NCI-H226 (cell line): Measurements from ENCODE around the gene NLRC3.

Source experiments
- DNase-seq: peaks from one replicate; pipeline ENCODE4 v3.0.0-alpha.2; 2015

The NLRC3 gene

DNA sequence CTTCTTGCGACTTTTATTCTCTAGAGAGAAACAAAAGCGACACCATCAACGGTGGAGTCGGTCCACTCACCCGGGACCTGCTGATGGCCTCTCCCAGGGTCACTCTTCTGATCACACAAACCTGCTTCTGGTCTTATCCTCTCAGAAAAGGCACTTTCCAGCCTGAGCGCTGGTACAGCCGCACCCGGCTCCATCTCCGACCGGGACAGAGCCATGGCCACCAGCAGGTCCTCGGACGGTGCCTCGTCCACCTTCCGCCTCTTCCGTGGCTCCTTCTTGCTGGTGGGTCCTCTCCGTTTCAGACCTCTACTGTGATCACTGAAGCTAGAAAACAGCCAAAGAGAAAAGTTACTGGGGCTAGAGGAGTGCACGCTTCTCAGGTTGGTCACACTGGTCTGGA, 20.5 kb upstream of the NLRC3 start:
- no peak for DNase-seq

GRCh38 chr16:3597226-3597625, 20.0 kb upstream of the NLRC3 start:
- no peak for DNase-seq

DNA sequence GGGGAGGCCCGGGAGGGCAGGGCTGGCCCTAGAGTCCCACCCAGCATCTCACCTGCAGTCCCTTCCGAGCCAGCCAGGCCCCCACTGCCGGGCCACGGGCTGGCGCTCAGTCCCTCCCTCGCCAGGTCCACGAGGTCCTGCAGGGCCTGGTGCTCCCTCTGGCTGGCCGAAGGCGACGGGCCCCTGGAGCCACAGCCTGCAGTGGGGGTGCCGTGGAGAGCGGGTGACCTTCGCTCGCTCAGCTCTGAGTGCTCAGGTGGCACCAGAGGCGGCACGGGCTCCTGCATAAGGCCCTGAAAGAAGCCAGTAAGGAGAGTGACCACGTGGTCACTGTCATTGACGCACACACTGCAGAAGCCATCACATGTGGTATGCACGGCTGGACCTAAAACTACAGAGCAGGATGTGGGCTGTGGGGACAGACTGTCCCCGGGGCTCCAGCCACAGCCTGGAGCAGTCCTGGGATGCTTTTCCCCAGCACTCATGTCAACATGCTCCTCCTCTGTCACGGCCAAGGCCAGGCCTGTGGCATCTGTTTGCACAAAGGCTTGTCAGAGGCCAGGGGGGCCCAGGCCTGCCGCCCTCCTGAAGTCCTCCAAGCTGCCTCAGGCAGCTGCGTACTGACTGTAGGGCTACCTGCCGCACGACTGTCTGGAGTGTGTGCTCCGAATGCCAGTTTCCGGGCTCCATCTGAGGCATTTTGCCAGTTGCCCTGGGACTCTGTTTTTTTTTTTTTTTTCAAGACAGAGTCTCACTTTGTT, 19.1 kb upstream of the NLRC3 start:
- DNase-seq = no peak

DNA sequence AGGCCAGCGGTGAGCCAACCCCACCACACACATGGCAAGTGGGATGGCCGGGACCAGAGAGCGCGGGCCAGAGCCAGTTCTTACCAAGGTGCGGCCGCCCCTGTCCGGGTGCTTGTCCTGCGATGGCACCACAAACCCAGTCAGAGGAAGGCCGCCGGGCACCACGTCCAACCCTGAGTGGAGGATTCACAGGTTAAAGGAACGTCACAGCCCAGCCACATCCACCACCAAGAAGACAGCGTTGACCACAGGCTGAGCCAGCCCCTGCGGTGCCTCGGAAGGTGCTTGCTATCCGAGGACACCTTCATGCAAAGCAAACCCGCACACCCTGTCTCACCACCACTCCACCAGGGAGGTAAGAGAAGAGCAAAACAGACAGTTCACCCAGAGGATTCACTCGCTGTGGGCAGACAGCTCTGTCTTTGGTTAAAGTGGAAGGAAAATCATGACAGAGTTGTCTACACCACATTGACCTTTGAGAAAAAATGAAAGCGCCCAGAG, 18.4 kb upstream of the NLRC3 start:
- no peak for DNase-seq

DNA sequence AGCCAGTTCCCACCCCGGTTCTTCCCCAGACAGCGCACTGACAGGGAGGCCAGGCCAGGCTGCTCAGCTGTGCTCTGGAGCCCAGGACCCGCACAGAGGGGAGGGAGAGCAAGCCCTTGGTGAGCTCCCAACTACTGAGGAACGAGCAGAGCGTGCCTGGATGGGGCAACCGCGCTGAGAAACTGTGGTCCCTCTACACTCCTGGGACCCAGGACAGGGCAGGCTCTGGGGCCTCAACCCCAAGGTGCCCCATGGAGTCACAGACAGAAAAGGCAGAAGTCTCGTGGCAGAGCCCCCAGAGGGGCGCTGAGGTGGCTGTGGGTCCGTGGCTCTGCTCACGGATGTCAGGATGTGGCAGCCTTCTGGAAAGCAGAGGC, 17.9 kb upstream of the NLRC3 start:
- no peak for DNase-seq

DNA sequence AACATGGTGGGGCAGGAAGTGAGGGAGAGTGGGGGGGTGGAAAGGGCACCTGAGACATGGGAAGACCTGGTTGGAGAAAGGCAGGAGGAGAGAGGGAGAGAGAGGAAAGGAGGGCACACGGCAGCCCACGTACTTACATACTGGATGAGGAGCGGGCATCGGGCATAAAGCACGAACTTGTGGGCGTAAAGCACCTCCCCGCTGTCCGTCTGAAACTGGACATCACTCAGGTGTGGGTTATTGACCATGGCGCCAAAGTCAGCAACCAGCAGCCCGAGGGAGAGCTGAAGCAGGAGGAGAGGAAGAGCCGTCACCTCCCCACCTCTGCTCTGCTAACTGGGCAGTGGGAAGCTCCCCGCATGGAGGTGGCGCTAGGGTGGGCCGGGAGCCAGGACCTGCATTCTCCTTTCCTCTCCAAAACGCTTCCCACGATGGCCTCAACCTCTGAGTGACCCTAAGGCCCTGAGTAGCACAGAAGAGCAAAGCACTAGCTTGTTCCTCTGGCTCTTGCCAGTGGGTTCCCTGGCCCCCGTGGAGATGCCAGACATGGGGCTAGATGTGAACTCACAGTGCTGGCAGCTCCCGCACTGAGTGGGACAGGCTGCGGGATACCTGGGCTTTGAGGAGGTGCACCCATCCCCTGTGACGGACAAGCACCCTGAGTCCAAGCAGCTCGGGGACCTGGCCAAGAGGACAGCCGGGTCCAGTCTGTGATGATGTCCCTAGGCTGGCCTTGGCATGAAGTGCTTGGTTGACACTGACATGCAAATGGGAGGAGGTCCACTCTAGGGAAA, 17.3 kb upstream of the NLRC3 start:
- no peak for DNase-seq

DNA sequence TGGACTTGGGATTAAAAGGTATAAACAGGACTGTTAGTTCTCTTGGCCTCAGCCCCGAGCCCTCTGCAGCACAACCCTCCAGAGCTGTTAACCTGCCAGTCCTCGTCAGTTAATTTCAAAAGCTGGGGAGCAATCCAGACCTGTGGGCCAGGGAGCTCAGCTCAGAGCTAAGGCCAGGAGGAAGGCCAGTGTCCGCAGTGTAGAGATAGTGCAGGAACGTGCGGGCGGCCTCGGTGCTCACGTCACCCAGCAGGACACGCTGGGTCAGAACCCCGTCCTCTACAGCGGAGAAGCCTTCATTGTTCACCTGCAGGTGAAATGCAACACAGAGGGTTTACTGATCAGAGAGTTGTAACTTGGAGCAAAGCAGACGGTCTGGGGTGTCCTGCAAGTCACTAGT, 15.4 kb upstream of the NLRC3 start:
- DNase-seq = no peak

- no peak for DNase-seq
These were observed 14.8 kb upstream of the NLRC3 start for GRCh38 chr16:3591991-3592390.

DNA sequence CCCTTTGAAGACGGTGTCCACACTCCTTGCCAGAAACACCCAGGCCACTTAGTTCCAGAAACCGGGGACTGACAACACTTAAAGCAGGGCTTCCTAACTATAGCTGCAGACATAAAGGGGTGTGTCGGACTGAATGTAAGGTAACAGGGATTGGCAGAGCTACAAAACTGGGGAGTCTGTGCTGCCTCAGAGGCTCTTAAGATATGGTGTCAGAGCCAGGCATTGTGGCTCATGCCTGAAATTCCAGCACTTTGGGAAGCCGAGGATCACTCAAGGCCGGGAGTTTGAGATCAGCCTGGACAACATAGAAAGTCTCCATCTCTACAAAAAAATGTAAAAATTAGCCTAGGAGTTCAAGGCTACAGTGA, 14.2 kb upstream of the NLRC3 start:
- DNase-seq = no peak

GRCh38 chr16:3590736-3591435, 13.7 kb upstream of the NLRC3 start:
- no peak for DNase-seq

GRCh38 chr16:3589991-3590701, 12.9 kb upstream of the NLRC3 start:
- no peak for DNase-seq

DNA sequence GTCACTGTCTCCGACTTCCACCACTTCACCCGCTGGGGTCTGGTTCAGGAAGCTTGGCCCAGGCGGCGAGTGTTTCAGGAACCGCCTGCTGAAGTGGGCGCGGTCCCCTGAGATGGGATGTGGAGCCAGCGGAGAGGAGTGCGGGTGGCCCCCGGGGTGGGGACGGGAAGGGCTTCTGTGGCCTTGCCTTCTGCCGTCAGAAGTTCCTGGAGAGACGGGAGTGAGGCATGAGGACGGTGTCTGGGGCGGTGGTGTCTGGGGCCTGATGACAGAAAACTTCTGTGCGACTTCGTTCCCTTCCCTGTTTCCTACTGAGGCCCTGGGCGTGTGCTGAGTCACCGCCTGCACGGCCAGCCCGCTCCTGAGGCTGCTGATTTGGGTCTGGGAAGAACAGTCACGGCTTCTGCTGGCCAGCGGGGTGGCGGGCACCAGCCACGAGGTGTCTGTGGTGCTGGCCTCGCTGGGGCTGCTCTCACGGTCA, 12.3 kb upstream of the NLRC3 start:
- no peak for DNase-seq

DNA sequence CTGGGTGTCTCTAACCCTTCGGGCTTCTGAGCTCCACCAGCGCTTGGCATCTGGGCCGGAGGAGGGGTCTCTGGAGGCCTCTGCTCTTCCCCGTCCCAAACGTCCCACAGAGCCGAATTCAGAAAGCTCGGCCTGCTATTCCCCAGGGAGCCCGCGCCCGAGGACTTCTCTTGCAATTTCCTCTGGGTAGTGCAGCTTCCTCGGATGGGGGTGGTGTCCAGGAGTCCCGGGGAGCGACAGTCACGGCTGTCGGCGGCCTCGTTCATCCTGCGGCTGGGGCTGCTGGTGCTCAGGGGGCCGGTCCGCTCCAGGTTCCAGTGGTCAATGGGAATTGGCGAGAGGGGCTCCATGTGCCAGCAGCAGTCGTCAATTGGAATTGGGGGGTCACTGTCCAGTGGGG, 11.8 kb upstream of the NLRC3 start:
- no peak for DNase-seq

DNA sequence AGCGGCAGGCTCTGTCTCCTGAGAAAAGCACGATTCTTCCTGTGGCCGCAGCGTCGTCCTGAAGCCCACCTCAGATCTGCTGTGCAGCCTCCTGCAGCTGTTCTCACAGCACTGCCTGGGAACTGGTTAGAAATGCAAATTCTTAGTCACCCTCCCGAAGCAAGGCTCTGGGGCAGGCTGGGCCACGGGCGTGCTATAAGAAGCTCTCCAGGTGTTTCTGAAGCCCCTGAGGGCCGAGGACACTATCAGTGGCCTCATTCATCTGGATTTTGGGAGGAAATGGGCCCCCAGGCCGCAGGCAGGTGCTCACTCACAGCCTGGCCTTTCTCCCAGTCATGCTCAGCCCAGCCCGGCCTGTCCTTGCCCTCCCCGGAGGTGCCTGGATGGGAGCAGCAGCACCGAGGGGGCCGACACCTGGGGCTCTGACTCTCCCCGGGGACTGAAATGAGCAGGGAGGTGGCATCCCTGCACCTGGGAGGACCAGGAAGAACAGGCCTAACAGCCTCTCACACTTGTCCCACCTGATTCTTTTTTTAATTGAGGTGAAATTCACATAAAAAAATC, 10.4 kb upstream of the NLRC3 start:
- DNase-seq = no peak

DNA sequence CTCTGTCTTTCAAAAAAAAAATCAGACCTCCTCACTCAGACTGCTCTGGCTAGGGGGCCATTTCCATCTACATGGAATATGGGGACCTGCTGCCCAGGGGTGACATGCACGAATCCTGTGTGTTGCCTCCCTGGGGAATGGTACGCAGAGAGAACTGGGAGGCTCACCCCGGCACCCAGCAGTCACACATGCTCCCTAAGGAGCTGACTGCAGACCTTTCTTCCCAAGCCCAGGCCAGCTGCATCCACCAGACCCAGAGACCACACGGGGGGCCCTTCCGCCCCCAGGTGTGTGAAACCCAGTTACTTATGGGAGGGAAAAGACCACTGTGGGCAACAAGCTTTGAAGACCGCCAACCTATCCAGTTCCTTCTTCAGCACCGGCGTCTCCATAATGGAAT, 7.2 kb upstream of the NLRC3 start:
- DNase-seq = no peak

GRCh38 chr16:3583303-3584038, 6.3 kb upstream of the NLRC3 start:
- no peak for DNase-seq

- no peak for DNase-seq
These were observed 5.3 kb upstream of the NLRC3 start for GRCh38 chr16:3582276-3583165.

DNA sequence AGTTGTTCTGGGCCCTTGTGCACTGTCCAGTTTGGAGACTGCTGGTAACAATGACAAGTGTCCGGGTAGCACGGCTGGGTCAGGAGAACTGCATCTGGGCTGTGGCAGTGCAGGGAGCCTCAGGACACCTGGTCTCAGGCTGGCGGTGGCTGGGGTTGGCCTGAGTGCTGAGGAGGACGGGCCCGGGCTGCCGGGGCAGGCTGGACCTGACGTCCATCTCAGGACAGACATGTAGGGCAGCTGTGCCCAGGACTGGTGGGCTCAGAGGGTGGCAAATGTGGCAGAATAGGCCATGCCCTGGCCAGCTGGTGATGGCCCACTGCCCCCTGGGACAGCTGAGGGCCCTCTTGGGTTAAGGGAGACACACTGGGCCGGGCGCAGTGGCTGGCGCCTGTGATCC, 4.2 kb upstream of the NLRC3 start:
- DNase-seq = no peak

DNA sequence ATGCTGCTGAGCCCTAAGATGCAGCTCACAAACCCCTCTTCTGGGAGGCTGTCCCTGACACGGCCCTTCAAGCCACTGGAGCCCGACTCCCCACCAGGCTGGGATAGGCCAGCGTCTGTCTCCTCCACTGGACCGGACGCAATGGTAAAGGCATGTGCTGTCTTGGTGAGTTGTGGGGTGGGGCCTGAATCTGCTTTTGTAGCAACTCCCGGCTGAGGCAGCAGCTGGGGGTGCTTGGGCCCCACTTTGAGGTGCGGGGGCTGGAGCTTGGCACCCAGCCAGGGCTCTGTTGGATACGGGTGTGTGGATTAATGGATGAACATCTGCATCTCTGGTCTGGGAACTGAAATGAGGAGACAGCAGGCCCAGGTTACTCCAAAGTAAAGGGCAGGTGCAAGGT, 3.5 kb upstream of the NLRC3 start:
- no peak for DNase-seq

DNA sequence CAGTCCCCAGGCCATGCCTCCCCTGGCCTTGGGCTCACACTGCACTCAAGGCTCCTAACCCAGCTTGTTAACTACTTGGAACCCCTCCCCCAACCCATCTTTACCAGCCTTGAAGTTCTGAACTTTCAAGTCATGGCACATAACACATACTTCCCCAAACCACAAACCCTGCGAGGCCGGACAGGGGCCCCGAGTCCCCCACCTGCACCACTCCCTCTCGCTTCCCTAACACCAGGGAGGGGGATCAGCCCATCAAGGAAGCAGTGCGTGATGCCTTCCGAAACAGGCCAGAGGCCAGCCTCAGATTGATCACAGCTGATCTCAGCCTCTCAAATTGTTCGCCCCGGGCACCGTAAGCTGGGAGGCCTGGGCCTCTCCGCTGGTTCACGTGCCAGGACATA, 3.0 kb upstream of the NLRC3 start:
- no peak for DNase-seq

DNA sequence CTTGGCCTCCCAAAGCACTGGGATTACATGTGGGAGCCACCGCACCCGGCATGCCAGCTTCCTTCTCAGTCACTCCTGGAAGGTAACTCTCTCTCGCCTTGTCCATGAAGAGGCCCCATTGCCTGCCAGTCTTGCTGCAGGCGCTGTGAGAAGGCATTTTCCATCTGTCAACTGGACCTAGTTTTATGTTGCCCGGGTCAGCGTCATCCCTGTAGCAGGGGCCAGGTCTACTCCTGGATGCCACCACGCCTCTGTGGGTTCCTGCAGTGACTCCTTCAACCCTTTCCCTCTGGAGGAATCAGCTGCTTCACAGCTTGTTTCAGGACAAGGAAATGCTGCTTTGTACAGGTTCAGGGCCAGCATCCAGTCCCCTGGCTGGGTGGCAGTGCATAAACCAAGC, 2.6 kb upstream of the NLRC3 start:
- DNase-seq = no peak
